Stimulated activated CD8-positive, alpha-beta memory T cell treated with anti-CD3 and anti-CD28 coated beads, Interleukin-15, amount 100 ng/mL, for 4 hours (primary cell): Measurements from ENCODE around the gene BRAT1.

Experiments
- DNase-seq, 2 donors: peaks; one replicate each; pipeline ENCODE4 v3.0.0-alpha.2; 2020; ENCODE audit warnings: low read depth in 2 of 2

Gene BRAT1

GRCh38 chr7:2559283-2559950 is 4.1 kb upstream of the BRAT1 start:
- DNase-seq, result no peak

GRCh38 chr7:2558629-2559282 is 3.4 kb upstream of the BRAT1 start, which contains the start of gene IQCE:
TSS of gene IQCE (plus strand) at chr7:2558979. CDS start at chr7:2559182, 203 bp downstream.
- DNase-seq, result peak; percentile 80

GRCh38 chr7:2554661-2555111 is 638 bp downstream of the BRAT1 start:
- DNase-seq, result no peak

GRCh38 chr7:2553831-2554581 is 1.3 kb downstream of the BRAT1 start:
- DNase-seq, result no peak

- DNase-seq, result no peak
Observed at GRCh38 chr7:2553108-2553507, 2.2 kb downstream of the BRAT1 start.

- no peak for DNase-seq
Observed at GRCh38 chr7:2551418-2551817, 3.9 kb downstream of the BRAT1 start.

- no peak for DNase-seq
Observed at GRCh38 chr7:2546776-2547586, 8.3 kb downstream of the BRAT1 start.

GRCh38 chr7:2545746-2546425 is 9.4 kb downstream of the BRAT1 start:
- DNase-seq, result no peak

GRCh38 chr7:2544541-2545188 is 10.7 kb downstream of the BRAT1 start:
- DNase-seq, result no peak

GRCh38 chr7:2542916-2543871 is 12.1 kb downstream of the BRAT1 start:
- no peak for DNase-seq

GRCh38 chr7:2542011-2542915 is 13.1 kb downstream of the BRAT1 start:
- no peak for DNase-seq

GRCh38 chr7:2541291-2542010 is 13.9 kb downstream of the BRAT1 start:
- DNase-seq, result no peak

GRCh38 chr7:2540641-2541051 is 14.7 kb downstream of the BRAT1 start:
- DNase-seq, result no peak

- DNase-seq, result no peak
Observed at GRCh38 chr7:2540133-2540532, 15.2 kb downstream of the BRAT1 start.

- DNase-seq, result no peak
Observed at GRCh38 chr7:2539031-2539911, 16.1 kb downstream of the BRAT1 start.

GRCh38 chr7:2537981-2538851 is 17.1 kb downstream of the BRAT1 start:
- DNase-seq, result no peak
